Mesenchymal stem cell (in vitro differentiated cells and primary cell): ENCODE measurements around the gene CDH4.

Source experiments
- DNase-seq: peaks from one replicate; pipeline ENCODE4 v3.0.0-alpha.2; 2013
- H2AFZ ChIP-seq: one replicate; pipeline ENCODE4 v1.6.1; 2013; ENCODE audit warnings: low read depth, mild to moderate bottlenecking, control low read depth, inconsistent platforms, low read length, moderate library complexity
- H2AK5ac ChIP-seq: 2 replicates; pipeline ENCODE4 v1.6.1; 2013; ENCODE audit warnings: low read length, moderate library complexity, mild to moderate bottlenecking, inconsistent platforms; ENCODE audit not compliant: severe bottlenecking
- H2BK120ac ChIP-seq: one replicate; pipeline ENCODE4 v1.6.1; 2013; ENCODE audit warnings: low read depth, mild to moderate bottlenecking, inconsistent platforms, low read length, moderate library complexity
- H2BK12ac ChIP-seq, 2 experiments: one replicate each; pipeline ENCODE4 v1.6.1; 2013; ENCODE audit warnings: inconsistent platforms in 2 of 2, low read length in 2 of 2, mild to moderate bottlenecking in 2 of 2, moderate library complexity in 2 of 2, control low read depth in 1 of 2
- H2BK15ac ChIP-seq: one replicate; pipeline ENCODE4 v1.6.1; 2013; ENCODE audit warnings: mild to moderate bottlenecking, low read depth, inconsistent platforms; ENCODE audit not compliant: poor library complexity, severe bottlenecking
- H2BK5ac ChIP-seq: 2 replicates; pipeline ENCODE4 v1.6.1; 2013; ENCODE audit warnings: low read depth, mild to moderate bottlenecking, low read length, control low read depth, inconsistent platforms; ENCODE audit not compliant: poor library complexity, severe bottlenecking
- H3K14ac ChIP-seq, 2 experiments: one replicate each; pipeline ENCODE4 v1.6.1; 2013; ENCODE audit warnings: inconsistent platforms in 2 of 2, low read length in 2 of 2, control low read depth in 1 of 2, mild to moderate bottlenecking in 1 of 2, moderate library complexity in 1 of 2
- H3K18ac ChIP-seq, 2 experiments: one replicate each; pipeline ENCODE4 v1.6.1; 2013; ENCODE audit warnings: inconsistent platforms in 2 of 2, low read length in 2 of 2, control low read depth in 1 of 2, low read depth in 1 of 2, mild to moderate bottlenecking in 1 of 2
- H3K23ac ChIP-seq, 2 experiments: one replicate each; pipeline ENCODE4 v1.6.1; 2013; ENCODE audit warnings: inconsistent platforms in 2 of 2, low read length in 2 of 2, mild to moderate bottlenecking in 2 of 2, moderate library complexity in 2 of 2, control low read depth in 1 of 2
- H3K27ac ChIP-seq: 2 replicates; pipeline ENCODE4 v1.5.1; 2013; ENCODE audit warnings: mild to moderate bottlenecking, moderate library complexity, low read length, control low read depth, inconsistent platforms; ENCODE audit not compliant: poor library complexity, severe bottlenecking
- H3K27me3 ChIP-seq, 2 experiments: 2 replicates each; pipeline versions ENCODE4 v1.6.1 to v1.7.0; 2013; ENCODE audit warnings: low read length in 2 of 2, mild to moderate bottlenecking in 2 of 2, moderate library complexity in 2 of 2, control low read depth in 1 of 2, inconsistent platforms in 1 of 2; ENCODE audit not compliant: control insufficient read depth in 1 of 2, insufficient read depth in 1 of 2
- H3K36me3 ChIP-seq, 2 experiments: 2 replicates each; pipeline versions ENCODE4 v1.6.1 to v1.7.0; 2013; ENCODE audit warnings: low read length in 2 of 2, control low read depth in 1 of 2, inconsistent platforms in 1 of 2, low read depth in 1 of 2, mild to moderate bottlenecking in 1 of 2; ENCODE audit not compliant: insufficient read depth in 2 of 2, control insufficient read depth in 1 of 2
- H3K4ac ChIP-seq, 2 experiments: one replicate each; pipeline ENCODE4 v1.6.1; 2013; ENCODE audit warnings: inconsistent platforms in 2 of 2, low read length in 2 of 2, mild to moderate bottlenecking in 2 of 2, moderate library complexity in 2 of 2, control low read depth in 1 of 2, low read depth in 1 of 2
- H3K4me1 ChIP-seq: 2 replicates; pipeline ENCODE4 v1.6.1; 2013; ENCODE audit warnings: low read depth, low read length, control low read depth; ENCODE audit not compliant: control insufficient read depth, insufficient read depth
- H3K4me2 ChIP-seq: 2 replicates; pipeline ENCODE4 v1.6.1; 2013; ENCODE audit warnings: low read length, mild to moderate bottlenecking, inconsistent platforms; ENCODE audit not compliant: poor library complexity, severe bottlenecking
- H3K4me3 ChIP-seq, 2 experiments: 2 replicates each; pipeline versions ENCODE4 v1.5.1 to v1.7.0; 2013; ENCODE audit warnings: low read length in 2 of 2, mild to moderate bottlenecking in 2 of 2, control low read depth in 1 of 2, low read depth in 1 of 2; ENCODE audit not compliant: insufficient read depth in 1 of 2
- H3K79me1 ChIP-seq: replicated peaks from 2 replicates; pipeline ENCODE4 v1.6.1; 2013; ENCODE audit warnings: mild to moderate bottlenecking, control low read depth, low read length, inconsistent platforms; ENCODE audit not compliant: poor library complexity, severe bottlenecking
- H3K9ac ChIP-seq: 2 replicates; pipeline ENCODE4 v1.7.0; 2013; ENCODE audit warnings: mild to moderate bottlenecking, low read length, moderate library complexity
- H3K9me3 ChIP-seq: 2 replicates; pipeline ENCODE4 v1.7.0; 2013; ENCODE audit warnings: mild to moderate bottlenecking, low read length; ENCODE audit not compliant: control insufficient read depth
- H4K8ac ChIP-seq: one replicate; pipeline ENCODE4 v1.6.1; 2013; ENCODE audit warnings: inconsistent platforms, mild to moderate bottlenecking, low read length, moderate library complexity
- H4K91ac ChIP-seq: one replicate; pipeline ENCODE4 v1.6.1; 2013; ENCODE audit warnings: mild to moderate bottlenecking, low read length, inconsistent platforms
- WGBS: methylation state at CpG from one replicate; pipeline ENCODE4 v1.1.7; 2013; ENCODE audit warnings: mixed read lengths; 5-methylcytosine and 5-hydroxymethylcytosine counted together

The CDH4 gene

GRCh38 chr20:61544910-61545889 lies 293.1 kb downstream of the CDH4 start:
- Histone ChIP-seq H2BK120ac (no peak overlapping the region), H3K23ac (no peak overlapping the region), H2AFZ (no peak overlapping the region), H2AK5ac (no peak overlapping the region), H3K27me3 (peaks cover 0 to 21% of the 10 kb centered on the region in 2 experiments), H3K4me1 (no peaks in the 10 kb centered on the region), H3K27ac (no peak overlapping the region), H3K79me1 (no peaks in the 10 kb centered on the region), H2BK12ac (no peak overlapping the region), H3K18ac (no peak overlapping the region), H3K36me3 (no peaks in the 10 kb centered on the region), H3K4me2 (no peak overlapping the region), H3K4ac (no peak overlapping the region), H3K9me3 (no peaks in the 10 kb centered on the region), H4K8ac (no peak overlapping the region), H4K91ac (peak overlapping the region; percentile 2), H3K14ac (no peak overlapping the region), H2BK5ac (no peak overlapping the region), H3K4me3 (no peak overlapping the region), H2BK15ac (no peak overlapping the region), H3K9ac (no peak overlapping the region)
- no peak for DNase-seq
- WGBS: 95% methylated on average over 33 of the region's 35 CpGs

- H3K9me3 ChIP-seq: peaks cover 4% of the 10 kb centered on the region
- H2BK5ac ChIP-seq: no peak overlapping the region
- no peak overlapping the region for H3K23ac ChIP-seq
- no peak overlapping the region for H2BK120ac ChIP-seq
- peaks cover 0 to 18% of the 10 kb centered on the region in 2 experiments for H3K27me3 ChIP-seq
- H3K9ac ChIP-seq: no peak overlapping the region
- H2AFZ ChIP-seq: no peak overlapping the region
- no peak overlapping the region for H2BK12ac ChIP-seq
- no peak overlapping the region for H4K91ac ChIP-seq
- no peaks in the 10 kb centered on the region for H3K36me3 ChIP-seq
- DNase-seq: no peak
- H3K4me2 ChIP-seq: no peak overlapping the region
- H3K4me3 ChIP-seq: no peak overlapping the region
- no peak overlapping the region for H4K8ac ChIP-seq
- no peak overlapping the region for H3K18ac ChIP-seq
- H3K27ac ChIP-seq: no peak overlapping the region
- H2AK5ac ChIP-seq: no peak overlapping the region
- no peak overlapping the region for H2BK15ac ChIP-seq
- no peaks in the 10 kb centered on the region for H3K4me1 ChIP-seq
- 93% methylated on average over 12 of the region's 12 CpGs for WGBS
- H3K14ac ChIP-seq: no peak overlapping the region
- H3K79me1 ChIP-seq: no peaks in the 10 kb centered on the region
- no peak overlapping the region for H3K4ac ChIP-seq
These were observed 294.6 kb downstream of the CDH4 start for GRCh38 chr20:61546641-61547040.

- H3K23ac ChIP-seq: no peak overlapping the region
- H3K27me3 ChIP-seq: peaks cover 0 to 18% of the 10 kb centered on the region in 2 experiments
- no peak overlapping the region for H2BK15ac ChIP-seq
- H4K91ac ChIP-seq: no peak overlapping the region
- no peak overlapping the region for H3K27ac ChIP-seq
- peaks cover 6% of the 10 kb centered on the region for H3K9me3 ChIP-seq
- no peaks in the 10 kb centered on the region for H3K4me1 ChIP-seq
- 94% methylated on average over 4 of the region's 4 CpGs for WGBS
- no peak overlapping the region for H2BK120ac ChIP-seq
- H3K4me3 ChIP-seq: no peak overlapping the region
- H2BK12ac ChIP-seq: no peak overlapping the region
- no peak overlapping the region for H4K8ac ChIP-seq
- no peak overlapping the region for H2AFZ ChIP-seq
- DNase-seq: no peak
- no peak overlapping the region for H3K9ac ChIP-seq
- H3K18ac ChIP-seq: no peak overlapping the region
- no peak overlapping the region for H2AK5ac ChIP-seq
- H3K4ac ChIP-seq: no peak overlapping the region
- no peaks in the 10 kb centered on the region for H3K36me3 ChIP-seq
- no peak overlapping the region for H2BK5ac ChIP-seq
- no peaks in the 10 kb centered on the region for H3K79me1 ChIP-seq
- no peak overlapping the region for H3K4me2 ChIP-seq
- no peak overlapping the region for H3K14ac ChIP-seq
These were observed 296.0 kb downstream of the CDH4 start for GRCh38 chr20:61548069-61548468.

- no peak overlapping the region for H4K91ac ChIP-seq
- 97% methylated on average over 2 of the region's 2 CpGs for WGBS
- H3K36me3 ChIP-seq: no peaks in the 10 kb centered on the region
These were observed 297.8 kb downstream of the CDH4 start for GRCh38 chr20:61549865-61550264.

More at GRCh38 chr20:61549865-61550264, 297.8 kb downstream of the CDH4 start:
- H2AK5ac ChIP-seq: no peak overlapping the region
- H3K4me3 ChIP-seq: no peak overlapping the region
- no peak overlapping the region for H2AFZ ChIP-seq
- no peak overlapping the region for H2BK5ac ChIP-seq
- no peak overlapping the region for H3K23ac ChIP-seq
- H4K8ac ChIP-seq: no peak overlapping the region
- no peak overlapping the region for H3K4ac ChIP-seq
- peaks cover 2% of the 10 kb centered on the region for H3K4me1 ChIP-seq
- H3K27me3 ChIP-seq: peaks cover 0 to 18% of the 10 kb centered on the region in 2 experiments
- no peak overlapping the region for H2BK12ac ChIP-seq
- no peak overlapping the region for H3K9ac ChIP-seq
- H3K4me2 ChIP-seq: no peak overlapping the region
- DNase-seq: no peak
- H2BK120ac ChIP-seq: no peak overlapping the region
- H3K18ac ChIP-seq: no peak overlapping the region
- H3K14ac ChIP-seq: no peak overlapping the region
- peaks cover 6% of the 10 kb centered on the region for H3K9me3 ChIP-seq
- H3K27ac ChIP-seq: no peak overlapping the region
- no peaks in the 10 kb centered on the region for H3K79me1 ChIP-seq
- H2BK15ac ChIP-seq: peak overlapping the region; percentile 12
